HepG2 (cell line): ENCODE results near the gene MMP23B. TPM values are rescaled to one million over a fixed set of nuclear protein-coding genes. Genes with fewer than 3 reads are reported as not detected.

ENCODE experiments used
- FUBP1 ChIP-seq: sonication (generic); formaldehyde crosslinking; IDR thresholded peaks from 2 replicates; pipeline ENCODE4 v1.5.1; 2020; ENCODE audit warnings: missing genetic modification reagents, mild to moderate bottlenecking, borderline replicate concordance
- MAFG ChIP-seq: sonication (generic); formaldehyde crosslinking; IDR thresholded peaks from 2 replicates; pipeline ENCODE4 v1.5.1; 2020; ENCODE audit warnings: mild to moderate bottlenecking, missing genetic modification reagents
- MTA3 ChIP-seq: sonication (generic); formaldehyde crosslinking; IDR thresholded peaks from 2 replicates; pipeline ENCODE4 v1.4.0; 2020; ENCODE audit warnings: missing genetic modification reagents
- POLR2AphosphoS5 ChIP-seq: IDR thresholded peaks from 2 replicates; pipeline ENCODE4 v1.6.1; 2012; ENCODE audit warnings: low read depth, low read length
- SMYD3 ChIP-seq: sonication (generic); formaldehyde crosslinking; IDR thresholded peaks from 2 replicates; pipeline ENCODE4 v1.8.1; 2023; ENCODE audit warnings: mild to moderate bottlenecking, missing genetic modification reagents
- TEAD3 ChIP-seq: optimal IDR thresholded peaks from 2 replicates; pipeline ENCODE3; 2016; ENCODE audit warnings: borderline replicate concordance
- THAP11 ChIP-seq: IDR thresholded peaks from 2 replicates; pipeline ENCODE4 v1.6.1; 2016; ENCODE audit warnings: missing biosample characterization, missing genetic modification reagents
- XRCC5 ChIP-seq: fragments of 200-400 bp; formaldehyde crosslinking; optimal IDR thresholded peaks from 2 replicates; pipeline ENCODE3; 2017; ENCODE audit warnings: mild to moderate bottlenecking, low read length
- ZNF10 ChIP-seq: sonication (generic); formaldehyde crosslinking; IDR thresholded peaks from 2 replicates; pipeline ENCODE4 v1.4.0; 2020; ENCODE audit warnings: mild to moderate bottlenecking, low read depth, missing genetic modification reagents, borderline replicate concordance
- ZNF12 ChIP-seq: sonication (generic); formaldehyde crosslinking; IDR thresholded peaks from 2 replicates; pipeline ENCODE4 v1.5.0; 2020; ENCODE audit warnings: missing genetic modification reagents
- ZNF20 ChIP-seq: sonication (generic); formaldehyde crosslinking; IDR thresholded peaks from 2 replicates; pipeline ENCODE4 v1.4.0; 2020; ENCODE audit warnings: mild to moderate bottlenecking, moderate library complexity, missing genetic modification reagents
- ZNF264 ChIP-seq: sonication (generic); formaldehyde crosslinking; IDR thresholded peaks from 2 replicates; pipeline ENCODE4 v1.4.0; 2020; ENCODE audit warnings: missing genetic modification reagents
- ZNF407 ChIP-seq: sonication (generic); formaldehyde crosslinking; IDR thresholded peaks from one replicate; pipeline ENCODE4 v1.5.1; 2020; ENCODE audit warnings: mild to moderate bottlenecking, missing genetic modification reagents; ENCODE audit errors: not compliant biosample characterization
- ZNF7 ChIP-seq: IDR thresholded peaks from 2 replicates; pipeline ENCODE4 v1.6.1; 2016; ENCODE audit warnings: missing biosample characterization, missing genetic modification reagents
- ZNF749 ChIP-seq: sonication (generic); formaldehyde crosslinking; IDR thresholded peaks from 2 replicates; pipeline ENCODE4 v1.8.0; 2022; ENCODE audit warnings: mild to moderate bottlenecking, missing genetic modification reagents, moderate library complexity, borderline replicate concordance
- ZSCAN5A ChIP-seq: sonication (generic); formaldehyde crosslinking; IDR thresholded peaks from 2 replicates; pipeline ENCODE4 v1.8.0; 2022; ENCODE audit warnings: mild to moderate bottlenecking, missing genetic modification reagents, borderline replicate concordance
- polyA plus RNA-seq, 8 experiments: library from polyadenylated mRNA; depleted of rRNA in 3 of 8; stranded (reverse) in 7 of 8; unstranded in 1 of 8; fragments of >200 nt; fragmentation: Illumina TruSeq in 4 of 8; extraction: Trizol in 4 of 8; gene quantifications; 2 replicates each; pipeline versions ENCODE4 v1.2.1 to v1.2.3, GENCODE V29; 2011 to 2016; ENCODE audit warnings: low read depth in 4 of 8, missing spikeins in 1 of 8, mixed read lengths in 1 of 8; ENCODE audit not compliant: insufficient read depth in 1 of 8
- total RNA-seq, 5 experiments: library from RNA; depleted of rRNA; stranded (reverse); fragments of >200 nt; fragmentation: Illumina TruSeq; extraction: Trizol; gene quantifications; 2 replicates each; pipeline ENCODE4 v1.2.3, GENCODE V29; 2016; ENCODE audit warnings: low read depth in 1 of 5

The MMP23B gene
- total and polyA plus RNA-seq, 2 of the 13 experiments (the other 11 are each of a cell fraction or from before 2014, with no cell fraction given) = 0.61 to 0.75 TPM

- TF ChIP-seq ZNF407 (CRISPR knock-in tag) (no peak), MAFG (CRISPR knock-in tag) (no peak), THAP11 (CRISPR knock-in tag) (0 out of 2 replicates have a peak, but pooled peaks have one; percentile 13), ZNF10 (CRISPR knock-in tag) (no peak), ZNF264 (CRISPR knock-in tag) (no peak), SMYD3 (CRISPR knock-in tag) (no peak), TEAD3 (CRISPR knock-in tag) (peak; percentile 47), MTA3 (no peak), FUBP1 (CRISPR knock-in tag) (no peak), ZNF7 (CRISPR knock-in tag) (no peak), ZNF749 (CRISPR knock-in tag) (no peak), XRCC5 (no peak), POLR2AphosphoS5 (no peak), ZNF20 (CRISPR knock-in tag) (no peak), ZNF12 (CRISPR knock-in tag) (no peak), ZSCAN5A (CRISPR knock-in tag) (no peak)
Measured at GRCh38 chr1:1680912-1681273, 48.9 kb downstream of the MMP23B start (continued).
